Breast epithelium (tissue), 3 donors: ENCODE measurements around the gene KRT76.

Source experiments
- POLR2A ChIP-seq: fragments of 450-650 bp; IDR thresholded peaks from one replicate; pipeline ENCODE4 v1.6.1; 2016; ENCODE audit warnings: antibody characterized with exemption, mild to moderate bottlenecking, moderate library complexity
- POLR2AphosphoS5 ChIP-seq, 3 donors: sonication (generic); formaldehyde crosslinking; IDR thresholded peaks; one replicate each; pipeline ENCODE4 v1.6.1; 2017; ENCODE audit warnings: antibody characterized with exemption in 3 of 3
- TF ChIP-seq, protein P1 (sequence below), 3 donors: fragments of 450-650 bp; IDR thresholded peaks; one replicate each; pipeline ENCODE4 v1.5.1; 2016 to 2017; ENCODE audit warnings: antibody characterized with exemption in 3 of 3, mild to moderate bottlenecking in 3 of 3, moderate library complexity in 3 of 3

DNA sequence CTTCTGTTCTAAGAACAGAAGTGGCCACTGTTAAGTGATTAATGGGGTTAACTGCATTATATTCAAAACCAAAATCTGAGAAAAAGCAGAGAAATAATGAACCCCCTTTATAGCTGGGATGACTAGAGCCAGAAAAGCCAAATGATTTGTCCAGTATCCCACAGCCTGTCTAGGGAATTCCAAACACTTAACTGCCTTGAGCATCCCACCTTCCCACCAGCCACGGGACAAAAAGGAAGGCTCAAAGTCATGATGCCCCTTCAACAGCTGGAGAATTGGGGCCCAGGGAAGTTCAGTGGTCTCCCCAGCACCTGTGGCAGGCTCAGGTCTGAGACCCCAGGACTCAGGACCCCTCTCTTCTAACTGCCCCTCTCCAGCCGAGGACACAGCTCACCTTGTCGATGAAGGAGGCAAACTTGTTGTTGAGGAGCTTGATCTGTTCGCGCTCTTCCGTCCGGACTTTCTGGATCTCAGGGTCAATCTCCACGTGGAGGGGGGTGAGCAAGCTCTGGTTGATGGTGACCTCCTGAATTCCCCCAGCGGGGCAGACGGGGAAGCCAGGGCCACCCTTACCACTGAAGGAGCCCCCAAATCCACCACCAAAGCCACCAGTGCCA is 36.2 kb upstream of the KRT76 start:
- TF ChIP-seq, protein P1, sequence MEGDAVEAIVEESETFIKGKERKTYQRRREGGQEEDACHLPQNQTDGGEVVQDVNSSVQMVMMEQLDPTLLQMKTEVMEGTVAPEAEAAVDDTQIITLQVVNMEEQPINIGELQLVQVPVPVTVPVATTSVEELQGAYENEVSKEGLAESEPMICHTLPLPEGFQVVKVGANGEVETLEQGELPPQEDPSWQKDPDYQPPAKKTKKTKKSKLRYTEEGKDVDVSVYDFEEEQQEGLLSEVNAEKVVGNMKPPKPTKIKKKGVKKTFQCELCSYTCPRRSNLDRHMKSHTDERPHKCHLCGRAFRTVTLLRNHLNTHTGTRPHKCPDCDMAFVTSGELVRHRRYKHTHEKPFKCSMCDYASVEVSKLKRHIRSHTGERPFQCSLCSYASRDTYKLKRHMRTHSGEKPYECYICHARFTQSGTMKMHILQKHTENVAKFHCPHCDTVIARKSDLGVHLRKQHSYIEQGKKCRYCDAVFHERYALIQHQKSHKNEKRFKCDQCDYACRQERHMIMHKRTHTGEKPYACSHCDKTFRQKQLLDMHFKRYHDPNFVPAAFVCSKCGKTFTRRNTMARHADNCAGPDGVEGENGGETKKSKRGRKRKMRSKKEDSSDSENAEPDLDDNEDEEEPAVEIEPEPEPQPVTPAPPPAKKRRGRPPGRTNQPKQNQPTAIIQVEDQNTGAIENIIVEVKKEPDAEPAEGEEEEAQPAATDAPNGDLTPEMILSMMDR (IDR thresholded peaks at IDR 0.05), result no peak
- TF ChIP-seq POLR2A, result no peak
- no peak for TF ChIP-seq POLR2AphosphoS5 (IDR thresholded peaks at IDR 0.05)
